Central memory CD8-positive, alpha-beta T cell (primary cell): ENCODE results near the gene NRG4.

Experiments used
- ATAC-seq: fragments of 150-1000 bp; cut with Tn5 transposase; replicated peaks from 2 replicates; pipeline ENCODE4 v1.10.0; 2022; ENCODE audit warnings: mild to moderate bottlenecking, moderate FRiP score, moderate number of reproducible peaks; ENCODE audit not compliant: poor library complexity, severe bottlenecking; ENCODE audit errors: extremely low read depth
- DNase-seq, 2 donors: peaks; one replicate each; pipeline ENCODE4 v3.0.0; 2021; ENCODE audit warnings: low spot score in 2 of 2
- H3K27ac Mint-ChIP-seq: one replicate; pipeline ENCODE4 v1.8.0; 2022; ENCODE audit warnings: low read depth, mild to moderate bottlenecking, moderate library complexity, mixed read lengths
- H3K27me3 Mint-ChIP-seq: one replicate; pipeline ENCODE4 v1.8.0; 2022; ENCODE audit warnings: mixed read lengths
- H3K36me3 Mint-ChIP-seq: one replicate; pipeline ENCODE4 v1.8.0; 2022; ENCODE audit warnings: mild to moderate bottlenecking, moderate library complexity, mixed read lengths; ENCODE audit not compliant: insufficient read depth
- H3K4me1 Mint-ChIP-seq: one replicate; pipeline ENCODE4 v1.8.0; 2022; ENCODE audit warnings: mixed read lengths
- H3K4me3 Mint-ChIP-seq: one replicate; pipeline ENCODE4 v1.8.0; 2022; ENCODE audit warnings: mild to moderate bottlenecking, moderate library complexity, mixed read lengths
- H3K9me3 Mint-ChIP-seq: one replicate; pipeline ENCODE4 v1.8.0; 2022; ENCODE audit warnings: mixed read lengths

NRG4 gene

GRCh38 chr15:75942464-75942863 lies 69.8 kb downstream of the NRG4 start:
- Mint-ChIP-seq H3K4me3 (no peak overlapping the region), H3K36me3 (peaks cover 2% of the 10 kb centered on the region), H3K9me3 (no peaks in the 10 kb centered on the region), H3K27ac (no peak overlapping the region), H3K4me1 (no peaks in the 10 kb centered on the region), H3K27me3 (peaks cover 10% of the 10 kb centered on the region)
- ATAC-seq, result no peak
- DNase-seq, result no peak

DNA sequence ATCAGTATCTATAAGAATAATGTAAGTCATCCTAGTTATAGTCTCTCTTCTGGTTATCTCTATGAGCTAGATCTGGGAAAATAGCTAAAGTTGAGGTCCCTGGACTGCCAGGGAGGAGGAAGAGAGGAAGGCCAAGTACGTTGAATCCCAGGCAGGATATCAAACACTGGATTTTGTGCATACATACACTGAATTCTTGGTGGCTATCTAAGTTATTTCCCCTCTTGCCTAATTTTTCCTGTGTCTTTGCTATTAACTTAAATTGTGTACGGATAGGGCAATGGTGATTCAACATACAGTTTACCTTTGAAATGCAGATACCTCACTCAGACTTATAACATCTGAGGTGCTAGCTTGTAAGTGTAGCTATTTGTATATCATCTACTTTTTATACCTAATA lies 81.4 kb downstream of the NRG4 start:
- no peak for ATAC-seq
- no peaks in the 10 kb centered on the region for H3K27me3 Mint-ChIP-seq
- H3K36me3 Mint-ChIP-seq, result peaks cover 28% of the 10 kb centered on the region
- peaks cover 21% of the 10 kb centered on the region for H3K4me1 Mint-ChIP-seq
- no peaks in the 10 kb centered on the region for H3K9me3 Mint-ChIP-seq
- no peak overlapping the region for H3K4me3 Mint-ChIP-seq
- no peak overlapping the region for H3K27ac Mint-ChIP-seq
- no peak for DNase-seq

- Mint-ChIP-seq H3K4me3 (no peak overlapping the region), H3K9me3 (no peaks in the 10 kb centered on the region), H3K27me3 (no peaks in the 10 kb centered on the region), H3K4me1 (peaks cover 28% of the 10 kb centered on the region), H3K27ac (no peak overlapping the region), H3K36me3 (peaks cover 25% of the 10 kb centered on the region)
- DNase-seq (no peak), ATAC-seq (no peak)
Measured at GRCh38 chr15:75929799-75930565, 82.2 kb downstream of the NRG4 start.

DNA sequence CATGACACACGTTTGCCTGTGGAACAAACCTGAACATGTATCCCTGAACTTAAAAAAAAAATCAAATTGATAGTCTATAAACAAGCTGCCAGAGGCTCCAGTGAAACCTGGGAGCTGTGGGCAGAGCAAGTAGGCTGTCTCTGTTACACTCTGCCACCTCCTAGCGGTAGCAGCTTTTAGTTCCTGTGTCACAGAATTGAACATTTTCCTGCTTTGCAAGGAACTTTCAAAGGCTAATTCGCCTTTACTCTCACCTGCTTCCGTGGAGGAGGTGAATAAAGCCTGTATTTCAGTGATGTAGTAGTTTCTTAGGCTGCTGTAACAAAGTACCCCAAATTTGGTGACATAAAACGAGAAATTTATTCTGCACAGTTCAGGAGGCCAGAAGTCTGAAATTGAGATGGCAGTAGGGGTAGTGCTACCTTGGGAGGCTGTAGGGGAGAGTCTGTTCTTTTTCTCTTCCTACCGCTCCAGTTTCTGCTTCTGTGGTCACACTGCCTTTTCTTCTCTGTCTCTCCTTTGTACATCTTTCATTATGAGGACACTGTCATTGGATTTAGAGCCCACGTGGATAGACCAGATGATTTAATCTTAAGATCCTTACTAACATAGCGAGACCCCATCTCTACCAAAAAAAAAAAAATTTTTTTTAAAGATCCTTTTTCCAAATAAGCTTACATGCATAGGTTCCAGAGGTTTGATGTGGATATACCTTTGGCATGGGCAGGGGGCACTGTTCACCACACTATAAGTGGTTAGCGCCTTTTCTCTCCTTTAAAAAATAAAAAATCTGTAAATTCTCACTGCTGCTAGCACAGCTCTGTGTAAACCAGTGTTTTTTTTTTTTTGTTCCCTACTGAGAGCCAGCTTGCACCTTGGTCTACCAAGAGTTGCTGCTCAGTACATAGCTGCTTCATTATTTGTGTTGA lies 83.3 kb downstream of the NRG4 start:
- DNase-seq, result no peak
- H3K4me1 Mint-ChIP-seq, result peaks cover 35% of the 10 kb centered on the region
- H3K27ac Mint-ChIP-seq, result no peak overlapping the region

DNA sequence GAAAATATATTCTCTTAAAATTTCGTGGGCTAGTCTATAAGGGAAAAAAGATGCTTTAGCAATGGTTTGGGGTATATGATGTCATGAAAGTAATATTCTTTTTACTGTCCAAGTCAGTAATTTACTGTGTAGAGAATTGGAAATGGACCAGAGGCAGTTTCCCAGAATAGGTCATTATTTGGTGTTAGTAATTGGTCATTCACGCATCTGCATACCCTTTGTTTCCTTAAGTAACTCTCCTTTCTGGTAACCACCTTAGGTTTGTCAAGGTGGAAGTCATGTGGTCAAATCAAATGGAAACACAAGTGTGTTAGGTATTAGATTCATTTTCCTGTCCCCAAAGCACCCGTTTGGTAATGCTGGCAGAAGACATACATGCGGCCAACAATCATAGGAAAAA lies 84.6 kb downstream of the NRG4 start:
- Mint-ChIP-seq H3K9me3 (no peaks in the 10 kb centered on the region), H3K36me3 (peaks cover 16% of the 10 kb centered on the region), H3K4me1 (peaks cover 44% of the 10 kb centered on the region), H3K27ac (peak overlapping the region; percentile 13), H3K27me3 (no peaks in the 10 kb centered on the region), H3K4me3 (no peak overlapping the region)
- ATAC-seq (no peak), DNase-seq (no peak)

More for the DNA sequence above, 83.3 kb downstream of the NRG4 start:
- no peak for ATAC-seq
- Mint-ChIP-seq H3K27me3 (no peaks in the 10 kb centered on the region), H3K4me3 (no peak overlapping the region), H3K9me3 (no peaks in the 10 kb centered on the region), H3K36me3 (peaks cover 22% of the 10 kb centered on the region)

GRCh38 chr15:75926931-75927330 lies 85.3 kb downstream of the NRG4 start:
- peaks cover 13% of the 10 kb centered on the region for H3K36me3 Mint-ChIP-seq
- peak overlapping the region; percentile 13 for H3K27ac Mint-ChIP-seq
- peaks cover 50% of the 10 kb centered on the region for H3K4me1 Mint-ChIP-seq
- H3K27me3 Mint-ChIP-seq, result no peaks in the 10 kb centered on the region
- no peak overlapping the region for H3K4me3 Mint-ChIP-seq
- DNase-seq (no peak), ATAC-seq (no peak)
- H3K9me3 Mint-ChIP-seq, result no peaks in the 10 kb centered on the region

DNA sequence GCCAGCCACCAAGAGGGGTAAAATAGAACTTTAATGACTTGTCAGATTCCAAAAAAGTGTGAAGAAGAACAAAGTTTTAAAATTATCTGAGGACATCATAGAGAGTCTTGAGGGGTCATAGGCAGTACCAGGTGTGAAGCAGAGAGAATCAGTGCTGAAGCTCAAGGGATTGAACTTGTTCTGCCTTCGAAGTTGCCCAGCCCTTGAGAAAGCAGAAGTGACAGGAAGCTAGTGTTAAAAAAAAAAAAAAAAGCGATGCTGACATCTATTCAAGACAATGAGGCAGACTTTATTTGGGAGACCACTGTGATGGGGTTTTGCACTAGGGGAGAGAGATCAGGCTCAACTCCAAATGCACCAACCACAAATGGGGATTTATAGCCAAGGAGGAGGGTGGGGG lies 86.8 kb downstream of the NRG4 start:
- DNase-seq (no peak), ATAC-seq (no peak)
- Mint-ChIP-seq H3K9me3 (no peaks in the 10 kb centered on the region), H3K36me3 (peaks cover 13% of the 10 kb centered on the region), H3K4me1 (peaks cover 44% of the 10 kb centered on the region), H3K27me3 (no peaks in the 10 kb centered on the region), H3K4me3 (no peak overlapping the region), H3K27ac (no peak overlapping the region)

- no peak overlapping the region for H3K4me3 Mint-ChIP-seq
- no peak for DNase-seq
- no peaks in the 10 kb centered on the region for H3K27me3 Mint-ChIP-seq
- H3K36me3 Mint-ChIP-seq, result peaks cover 16% of the 10 kb centered on the region
- ATAC-seq, result no peak
- peaks cover 35% of the 10 kb centered on the region for H3K4me1 Mint-ChIP-seq
- no peak overlapping the region for H3K27ac Mint-ChIP-seq
- H3K9me3 Mint-ChIP-seq, result no peaks in the 10 kb centered on the region
Measured at GRCh38 chr15:75924576-75924975, 87.6 kb downstream of the NRG4 start.

GRCh38 chr15:75923756-75924155 lies 88.5 kb downstream of the NRG4 start:
- Mint-ChIP-seq H3K9me3 (no peaks in the 10 kb centered on the region), H3K36me3 (peaks cover 16% of the 10 kb centered on the region), H3K27ac (peak overlapping the region; percentile 3), H3K27me3 (no peaks in the 10 kb centered on the region), H3K4me3 (peak overlapping the region; percentile 2), H3K4me1 (peaks cover 35% of the 10 kb centered on the region)
- DNase-seq (no peak), ATAC-seq (peak; percentile 89)

- H3K27ac Mint-ChIP-seq, result peak overlapping the region; percentile 4
Measured at GRCh38 chr15:75921732-75922703, 90.2 kb downstream of the NRG4 start.

GRCh38 chr15:75920079-75920478 lies 92.1 kb downstream of the NRG4 start:
- Mint-ChIP-seq H3K4me1 (peaks cover 23% of the 10 kb centered on the region), H3K27ac (no peak overlapping the region), H3K4me3 (no peak overlapping the region), H3K9me3 (no peaks in the 10 kb centered on the region), H3K36me3 (peaks cover 28% of the 10 kb centered on the region), H3K27me3 (no peaks in the 10 kb centered on the region)
- ATAC-seq (no peak), DNase-seq (no peak)

More at GRCh38 chr15:75921732-75922703, 90.2 kb downstream of the NRG4 start:
- no peaks in the 10 kb centered on the region for H3K9me3 Mint-ChIP-seq
- ATAC-seq (no peak), DNase-seq (no peak)
- H3K4me3 Mint-ChIP-seq, result no peak overlapping the region
- peaks cover 24% of the 10 kb centered on the region for H3K36me3 Mint-ChIP-seq
- H3K4me1 Mint-ChIP-seq, result peaks cover 35% of the 10 kb centered on the region
- H3K27me3 Mint-ChIP-seq, result no peaks in the 10 kb centered on the region

DNA sequence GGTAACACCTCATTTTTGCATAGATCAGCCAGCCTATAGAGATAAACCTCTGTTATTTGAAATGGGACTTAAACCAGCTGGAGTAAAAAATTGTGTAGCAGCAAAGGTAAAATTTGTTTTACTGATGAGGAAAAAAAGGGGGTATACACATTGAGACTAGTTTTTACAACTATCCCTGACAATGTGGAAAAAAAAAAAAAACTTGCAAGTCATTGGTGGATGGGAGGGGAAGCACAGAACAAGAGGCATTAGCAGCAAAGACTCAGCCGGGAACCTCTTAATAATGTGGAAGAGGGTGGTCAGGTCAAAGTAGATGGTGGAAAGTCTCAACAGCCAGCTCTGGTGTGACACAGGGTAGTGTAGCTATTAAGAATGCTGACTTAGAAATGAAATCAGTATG lies 94.1 kb downstream of the NRG4 start:
- DNase-seq (no peak), ATAC-seq (no peak)
- peaks cover 36% of the 10 kb centered on the region for H3K36me3 Mint-ChIP-seq
- no peaks in the 10 kb centered on the region for H3K9me3 Mint-ChIP-seq
- no peaks in the 10 kb centered on the region for H3K27me3 Mint-ChIP-seq
- no peak overlapping the region for H3K4me3 Mint-ChIP-seq
- no peak overlapping the region for H3K27ac Mint-ChIP-seq
- peaks cover 16% of the 10 kb centered on the region for H3K4me1 Mint-ChIP-seq
